ENCODE results near the gene VSIG10.

Gene VSIG10

GRCh38 chr12:118016424-118017264 lies 87.2 kb downstream of the VSIG10 start, which contains the start of gene RFC5 (continued):
- peak; percentile 81; the same call in 1 of the 2 replicates for TF ChIP-seq KLF8 (tag by site-specific recombination; IDR thresholded peaks at IDR 0.05)
- peak; percentile 69; the same call in 1 of the 2 replicates for TF ChIP-seq ZNF76 (tag by site-specific recombination; IDR thresholded peaks at IDR 0.05; ENCODE audit: borderline replicate concordance, low read depth)
- TF ChIP-seq ZNF169 (tag by site-specific recombination; IDR thresholded peaks at IDR 0.05), result no peak
- TF ChIP-seq ZSCAN23 (tag by site-specific recombination; IDR thresholded peaks at IDR 0.05), result 0 out of 2 replicates have a peak, but pooled peaks have one; percentile 37
- peak; percentile 46; the same call in 1 of the 2 replicates for TF ChIP-seq EGR2 (tag by site-specific recombination; IDR thresholded peaks at IDR 0.05; ENCODE audit: low read depth)
- TF ChIP-seq RBAK (tag by site-specific recombination; IDR thresholded peaks at IDR 0.05), result no peak
- no peak for TF ChIP-seq ZNF513 (tag by site-specific recombination; IDR thresholded peaks at IDR 0.05)
- TF ChIP-seq ZBTB48 (tag by site-specific recombination; IDR thresholded peaks at IDR 0.05), result peak; percentile 56
- no peak for TF ChIP-seq REPIN1 (tag by site-specific recombination; IDR thresholded peaks at IDR 0.05; ENCODE audit: low read depth)
- peak; percentile 29; the same call in 1 of the 2 replicates for TF ChIP-seq REST (tag by site-specific recombination; IDR thresholded peaks at IDR 0.05)
- no peak for TF ChIP-seq ZNF423 (tag by site-specific recombination; IDR thresholded peaks at IDR 0.05)
- TF ChIP-seq ZNF146 (tag by site-specific recombination; IDR thresholded peaks at IDR 0.05), result no peak
- 0 out of 2 replicates have a peak, but pooled peaks have one; percentile 27 for TF ChIP-seq ZNF488 (tag by site-specific recombination; IDR thresholded peaks at IDR 0.05)
- no peak for TF ChIP-seq ZNF701 (tag by site-specific recombination; IDR thresholded peaks at IDR 0.05)
- TF ChIP-seq YY2 (tag by site-specific recombination; IDR thresholded peaks at IDR 0.05), result 0 out of 2 replicates have a peak, but pooled peaks have one; percentile 17
- TF ChIP-seq ZNF639 (tag by site-specific recombination; IDR thresholded peaks at IDR 0.05), result no peak
- TF ChIP-seq ZNF148 (tag by site-specific recombination; IDR thresholded peaks at IDR 0.05; ENCODE audit: borderline replicate concordance), result 0 out of 2 replicates have a peak, but pooled peaks have one; percentile 24
- TF ChIP-seq ZBTB7A (tag by site-specific recombination; IDR thresholded peaks at IDR 0.05; ENCODE audit: low read depth), result peak; percentile 84
- no peak for TF ChIP-seq HOXD13 (CRISPR knock-in tag; IDR thresholded peaks at IDR 0.05; ENCODE audit: borderline replicate concordance)
- TF ChIP-seq WT1 (tag by site-specific recombination; IDR thresholded peaks at IDR 0.05), result peak; percentile 40
- TF ChIP-seq ZBTB11 (tag by site-specific recombination; conservative IDR thresholded peaks at IDR 0.05; ENCODE audit: low read depth), result 0 out of 2 replicates have a peak, but pooled peaks have one; percentile 13
- no peak for TF ChIP-seq IKZF3 (tag by site-specific recombination; IDR thresholded peaks at IDR 0.05)
- peak; percentile 48; the same call in 1 of the 2 replicates for TF ChIP-seq FEZF1 (tag by site-specific recombination; IDR thresholded peaks at IDR 0.05)
